ENCODE results near the gene SLC39A11. TPM values are rescaled to one million over a fixed set of nuclear protein-coding genes. Genes with fewer than 3 reads are reported as not detected.

SLC39A11 gene
- total and polyA plus RNA-seq, 2 of the 13 experiments (the other 11 are each of a cell fraction or from before 2014, with no cell fraction given), result 17.2 to 31.5 TPM

GRCh38 chr17:73023759-73024158 is 68.7 kb downstream of the SLC39A11 start:
- FAIRE-seq (no peak), ATAC-seq (no peak), DNase-seq (ENCODE audit: low spot score) (no peak)
- Histone ChIP-seq H3K27ac (ENCODE audit: extremely low read length, insufficient read depth, low read length) (no peak overlapping the region), H3K4me1 (ENCODE audit: insufficient read depth, low read length) (peaks cover 11% of the 10 kb centered on the region), H2AFZ (ENCODE audit: low read length) (no peak overlapping the region), H3K4me3 (replicated peaks in 1 of 3; ENCODE audit: insufficient read depth in 1 of 3, low read depth in 2 of 3, low read length in 3 of 3) (no peak overlapping the region), H3K27me3 (ENCODE audit: control insufficient read depth in 1 of 2, insufficient read depth in 2 of 2, low read length in 2 of 2) (no peaks in the 10 kb centered on the region), H4K20me1 (ENCODE audit: insufficient read depth, low read length) (no peaks in the 10 kb centered on the region), H3K9ac (ENCODE audit: insufficient read depth, low read depth, low read length) (no peak overlapping the region), H3K79me2 (ENCODE audit: insufficient read depth, low read length) (no peaks in the 10 kb centered on the region), H3K36me3 (replicated peaks in 1 of 2; ENCODE audit: control insufficient read depth in 1 of 2, insufficient read depth in 2 of 2, low read length in 2 of 2) (peaks cover 1 to 6% of the 10 kb centered on the region in 2 experiments; a peak in 1 of 5 replicates), H3K4me2 (ENCODE audit: low read depth, low read length) (no peak overlapping the region), H3K9me3 (ENCODE audit: low read length) (peaks cover under 1% of the 10 kb centered on the region; the same call in 1 of the 2 replicates)
- in situ Hi-C loops (cut with HindIII; ENCODE audit: extremely low pct_ligation_motif_present, low pct_unique_long_range_greater_than_20kb), result no loop called here
- 98% methylated on average over 5 of the region's 5 CpGs for WGBS (ENCODE audit: low lambda C conversion rate)
- POLR2A ChIA-PET, result no interaction called here
- intact Hi-C loops (cut with micrococcal nuclease; ENCODE audit: unreplicated experiment), result no loop called here
- TF ChIP-seq ZNF879 (CRISPR knock-in tag; IDR thresholded peaks at IDR 0.05) (no peak), GATA4 (IDR thresholded peaks at IDR 0.05; ENCODE audit: borderline replicate concordance, low read depth) (no peak), FOXP4 (CRISPR knock-in tag; IDR thresholded peaks at IDR 0.05) (no peak), ZBED4 (CRISPR knock-in tag; IDR thresholded peaks at IDR 0.05; ENCODE audit: borderline replicate concordance) (no peak), ZNF550 (CRISPR knock-in tag; IDR thresholded peaks at IDR 0.05; ENCODE audit: borderline replicate concordance) (no peak)
- TF ChIP-seq, protein P1, sequence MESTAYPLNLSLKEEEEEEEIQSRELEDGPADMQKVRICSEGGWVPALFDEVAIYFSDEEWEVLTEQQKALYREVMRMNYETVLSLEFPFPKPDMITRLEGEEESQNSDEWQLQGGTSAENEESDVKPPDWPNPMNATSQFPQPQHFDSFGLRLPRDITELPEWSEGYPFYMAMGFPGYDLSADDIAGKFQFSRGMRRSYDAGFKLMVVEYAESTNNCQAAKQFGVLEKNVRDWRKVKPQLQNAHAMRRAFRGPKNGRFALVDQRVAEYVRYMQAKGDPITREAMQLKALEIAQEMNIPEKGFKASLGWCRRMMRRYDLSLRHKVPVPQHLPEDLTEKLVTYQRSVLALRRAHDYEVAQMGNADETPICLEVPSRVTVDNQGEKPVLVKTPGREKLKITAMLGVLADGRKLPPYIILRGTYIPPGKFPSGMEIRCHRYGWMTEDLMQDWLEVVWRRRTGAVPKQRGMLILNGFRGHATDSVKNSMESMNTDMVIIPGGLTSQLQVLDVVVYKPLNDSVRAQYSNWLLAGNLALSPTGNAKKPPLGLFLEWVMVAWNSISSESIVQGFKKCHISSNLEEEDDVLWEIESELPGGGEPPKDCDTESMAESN (CRISPR knock-in tag; conservative IDR thresholded peaks at IDR 0.05), result no peak
- CTCF ChIA-PET (ENCODE audit: low intra/inter-chr PET ratio, low total read pairs), result no interaction called here
- BruUV-seq (replicated peaks), result no TSS peak

Data from HepG2 (cell line).